ENCODE results near the gene BBX.

- no peak for TF ChIP-seq TAF1 (IDR thresholded peaks at IDR 0.05; ENCODE audit: borderline replicate concordance, low read depth, low read length)
- no peak for TF ChIP-seq POLR2A (IDR thresholded peaks at IDR 0.05; ENCODE audit: low read depth, low read length)
These were observed 268.7 kb downstream of the BBX start for GRCh38 chr3:107791450-107791849.

Measured in GM12892 (cell line).